CD4-positive, alpha-beta T cell treated with Interleukin-10 for 1 hour (primary cell): Measurements from ENCODE around the gene FAM98B.
A peak's percentile ranks its signal among the peaks of the same experiment; 100 is the strongest.

Experiments
- DNase-seq: peaks from one replicate; pipeline ENCODE4 v3.0.0-alpha.2; 2020

Gene FAM98B

GRCh38 chr15:38461066-38461833 is 7.3 kb downstream of the FAM98B start:
- no peak for DNase-seq

GRCh38 chr15:38463893-38464292 is 10.0 kb downstream of the FAM98B start:
- DNase-seq, result no peak

GRCh38 chr15:38464675-38465074 is 10.7 kb downstream of the FAM98B start:
- DNase-seq, result no peak

GRCh38 chr15:38470816-38471215 is 16.9 kb downstream of the FAM98B start:
- DNase-seq, result no peak

GRCh38 chr15:38471974-38472373 is 18.0 kb downstream of the FAM98B start:
- DNase-seq, result no peak

- peak; percentile 81 for DNase-seq
Measured at GRCh38 chr15:38474155-38474757, 20.3 kb downstream of the FAM98B start.

GRCh38 chr15:38475361-38475760 is 21.4 kb downstream of the FAM98B start:
- no peak for DNase-seq

GRCh38 chr15:38476120-38476519 is 22.2 kb downstream of the FAM98B start:
- DNase-seq, result no peak

- no peak for DNase-seq
Measured at GRCh38 chr15:38477637-38478036, 23.7 kb downstream of the FAM98B start.

- DNase-seq, result no peak
Measured at GRCh38 chr15:38479266-38479665, 25.3 kb downstream of the FAM98B start.

GRCh38 chr15:38479756-38480155 is 25.8 kb downstream of the FAM98B start:
- no peak for DNase-seq

- DNase-seq, result no peak
Measured at GRCh38 chr15:38481113-38481512, 27.2 kb downstream of the FAM98B start.

GRCh38 chr15:38481761-38482160 is 27.8 kb downstream of the FAM98B start:
- no peak for DNase-seq

GRCh38 chr15:38482572-38482971 is 28.6 kb downstream of the FAM98B start:
- peak; percentile 26 for DNase-seq

GRCh38 chr15:38486936-38487335 is 33.0 kb downstream of the FAM98B start:
- DNase-seq, result peak; percentile 48

GRCh38 chr15:38487378-38487777 is 33.5 kb downstream of the FAM98B start:
- no peak for DNase-seq

- DNase-seq, result no peak
Measured at GRCh38 chr15:38490242-38490922, 36.5 kb downstream of the FAM98B start.

- DNase-seq, result no peak
Measured at GRCh38 chr15:38496151-38496550, 42.2 kb downstream of the FAM98B start.

- DNase-seq, result no peak
Measured at GRCh38 chr15:38499651-38500050, 45.7 kb downstream of the FAM98B start.

GRCh38 chr15:38503496-38503895 is 49.6 kb downstream of the FAM98B start:
- no peak for DNase-seq

GRCh38 chr15:38504680-38505467 is 50.9 kb downstream of the FAM98B start:
- DNase-seq, result no peak

GRCh38 chr15:38506997-38507396 is 53.1 kb downstream of the FAM98B start:
- DNase-seq, result no peak

- DNase-seq, result no peak
Measured at GRCh38 chr15:38507570-38507969, 53.6 kb downstream of the FAM98B start.
